ENCODE results near the gene DNAJC10. TPM values are rescaled to one million over a fixed set of nuclear protein-coding genes. Genes with fewer than 3 reads are reported as not detected.

The DNAJC10 gene
- total and polyA plus RNA-seq, 7 donors: 9.0 to 31.1 (median 25.8) TPM

GRCh38 chr2:182824056-182824766 is 108.2 kb downstream of the DNAJC10 start:
- Histone ChIP-seq H3K4me3 (no peak overlapping the region), H3K27ac (no peak overlapping the region), H3K36me3 (ENCODE audit: insufficient read depth in 1 of 2, low read depth in 1 of 2) (no peaks in the 10 kb centered on the region), H3K9me3 (no peaks in the 10 kb centered on the region), H3K4me1 (no peaks in the 10 kb centered on the region), H3K27me3 (ENCODE audit: insufficient read depth in 3 of 3, low read length in 2 of 3) (no peaks in the 10 kb centered on the region)
- no peak for ATAC-seq
- 73 to 79% (median 78%) methylated on average over 5 of the region's 5 CpGs for WGBS, 3 donors
- no peak for DNase-seq
- TF ChIP-seq, protein P1, sequence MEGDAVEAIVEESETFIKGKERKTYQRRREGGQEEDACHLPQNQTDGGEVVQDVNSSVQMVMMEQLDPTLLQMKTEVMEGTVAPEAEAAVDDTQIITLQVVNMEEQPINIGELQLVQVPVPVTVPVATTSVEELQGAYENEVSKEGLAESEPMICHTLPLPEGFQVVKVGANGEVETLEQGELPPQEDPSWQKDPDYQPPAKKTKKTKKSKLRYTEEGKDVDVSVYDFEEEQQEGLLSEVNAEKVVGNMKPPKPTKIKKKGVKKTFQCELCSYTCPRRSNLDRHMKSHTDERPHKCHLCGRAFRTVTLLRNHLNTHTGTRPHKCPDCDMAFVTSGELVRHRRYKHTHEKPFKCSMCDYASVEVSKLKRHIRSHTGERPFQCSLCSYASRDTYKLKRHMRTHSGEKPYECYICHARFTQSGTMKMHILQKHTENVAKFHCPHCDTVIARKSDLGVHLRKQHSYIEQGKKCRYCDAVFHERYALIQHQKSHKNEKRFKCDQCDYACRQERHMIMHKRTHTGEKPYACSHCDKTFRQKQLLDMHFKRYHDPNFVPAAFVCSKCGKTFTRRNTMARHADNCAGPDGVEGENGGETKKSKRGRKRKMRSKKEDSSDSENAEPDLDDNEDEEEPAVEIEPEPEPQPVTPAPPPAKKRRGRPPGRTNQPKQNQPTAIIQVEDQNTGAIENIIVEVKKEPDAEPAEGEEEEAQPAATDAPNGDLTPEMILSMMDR (IDR thresholded peaks at IDR 0.05): no peak
- intact Hi-C loops (cut with DNase I): no loop called here

DNA sequence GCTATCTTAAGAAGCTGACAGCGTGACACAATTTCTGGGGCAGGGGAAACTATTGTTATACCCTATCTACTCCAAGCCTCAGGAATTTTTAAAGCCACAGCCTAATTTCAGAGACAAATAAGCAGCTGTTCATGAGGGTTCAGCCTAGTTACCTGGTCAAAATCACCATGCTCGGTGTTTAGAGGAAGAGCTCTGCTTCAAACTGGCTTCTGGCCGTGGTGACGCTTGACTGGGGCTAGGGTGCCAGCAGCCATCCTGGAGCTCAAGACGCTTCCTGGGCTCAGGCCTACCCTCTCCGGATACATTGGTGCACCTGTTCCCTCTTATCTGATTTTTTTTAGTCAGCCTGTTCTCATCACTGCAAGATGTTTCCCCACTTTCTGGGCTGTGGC is 108.7 kb downstream of the DNAJC10 start:
- DNase-seq: no peak
- intact Hi-C loops (cut with DNase I): no loop called here

GRCh38 chr2:182826064-182826463 is 110.0 kb downstream of the DNAJC10 start:
- no peak for DNase-seq
- WGBS, 3 donors: 64 to 77% (median 71%) methylated on average over 1 of the region's 1 CpG
- intact Hi-C loops (cut with DNase I): no loop called here

More for the DNA sequence above, 108.7 kb downstream of the DNAJC10 start:
- H3K9me3 ChIP-seq: no peaks in the 10 kb centered on the region
- H3K4me1 ChIP-seq: no peaks in the 10 kb centered on the region
- no peaks in the 10 kb centered on the region for H3K27me3 ChIP-seq (ENCODE audit: insufficient read depth in 3 of 3, low read length in 2 of 3)
- no peak overlapping the region for H3K27ac ChIP-seq
- no peak overlapping the region for H3K4me3 ChIP-seq
- WGBS, 3 donors: 42 to 55% (median 43%) methylated on average over 6 of the region's 6 CpGs
- ATAC-seq: peak in 1 of 4 donors; percentile 50
- TF ChIP-seq, protein P1 (IDR thresholded peaks at IDR 0.05): no peak
- no peaks in the 10 kb centered on the region for H3K36me3 ChIP-seq (ENCODE audit: insufficient read depth in 1 of 2, low read depth in 1 of 2)

DNA sequence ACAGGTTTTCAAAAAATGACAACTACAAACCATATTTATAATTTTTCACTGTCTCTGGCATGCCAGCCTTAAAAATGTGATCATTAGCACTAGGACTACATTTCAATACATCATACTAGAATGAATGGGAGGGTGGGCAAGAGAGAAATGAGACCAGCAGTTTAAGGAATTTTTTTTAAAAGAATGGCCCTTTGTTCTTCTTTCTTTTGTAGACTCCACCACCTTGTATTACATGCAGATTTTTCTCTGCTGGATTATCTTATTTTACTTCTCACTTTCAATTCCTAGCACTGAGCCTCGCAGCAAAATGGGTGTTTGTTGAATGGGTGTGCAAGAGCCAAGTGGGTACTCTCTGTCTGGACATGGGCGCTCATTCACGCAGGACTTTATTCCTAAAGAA is 110.4 kb downstream of the DNAJC10 start:
- intact Hi-C loops (cut with DNase I): no loop called here
- WGBS, 3 donors: 84 to 88% (median 84%) methylated on average over 3 of the region's 3 CpGs
- Histone ChIP-seq H3K4me3 (no peak overlapping the region), H3K4me1 (no peaks in the 10 kb centered on the region), H3K27ac (no peak overlapping the region), H3K27me3 (ENCODE audit: insufficient read depth in 3 of 3, low read length in 2 of 3) (no peaks in the 10 kb centered on the region), H3K9me3 (no peaks in the 10 kb centered on the region), H3K36me3 (ENCODE audit: insufficient read depth in 1 of 2, low read depth in 1 of 2) (no peaks in the 10 kb centered on the region)
- ATAC-seq (no peak), DNase-seq (no peak)
- TF ChIP-seq, protein P1 (IDR thresholded peaks at IDR 0.05): no peak

More at GRCh38 chr2:182826064-182826463, 110.0 kb downstream of the DNAJC10 start:
- no peak for ATAC-seq
- Histone ChIP-seq H3K27me3 (ENCODE audit: insufficient read depth in 3 of 3, low read length in 2 of 3) (no peaks in the 10 kb centered on the region), H3K36me3 (ENCODE audit: insufficient read depth in 1 of 2, low read depth in 1 of 2) (no peaks in the 10 kb centered on the region), H3K4me1 (no peaks in the 10 kb centered on the region), H3K4me3 (no peak overlapping the region), H3K9me3 (no peaks in the 10 kb centered on the region), H3K27ac (no peak overlapping the region)
- TF ChIP-seq, protein P1 (IDR thresholded peaks at IDR 0.05): no peak
